Liver (tissue), 9 donors: ENCODE results near the gene MED25. TPM values are rescaled to one million over a fixed set of nuclear protein-coding genes. Genes with fewer than 3 reads are reported as not detected.

Experiments
- DNase-seq: peaks from one replicate; pipeline ENCODE4 v3.0.0-alpha.2; 2017; ENCODE audit warnings: low spot score
- H3K27ac ChIP-seq, 2 donors: one replicate each; pipeline ENCODE4 v1.7.0; 2013; ENCODE audit warnings: inconsistent platforms in 2 of 2, low read length in 2 of 2, control low read depth in 1 of 2, low read depth in 1 of 2, mild to moderate bottlenecking in 1 of 2
- H3K27me3 ChIP-seq, 4 donors: one replicate each; pipeline versions ENCODE4 v1.6.1 to v1.7.0; 2013; ENCODE audit warnings: low read length in 3 of 4, inconsistent platforms in 1 of 4, mild to moderate bottlenecking in 1 of 4, moderate library complexity in 1 of 4; ENCODE audit not compliant: control insufficient read depth in 4 of 4, insufficient read depth in 4 of 4
- H3K36me3 ChIP-seq, 4 donors: one replicate each; pipeline versions ENCODE4 v1.6.1 to v1.7.0; 2013; ENCODE audit warnings: low read length in 3 of 4, mild to moderate bottlenecking in 3 of 4, low read depth in 1 of 4, moderate library complexity in 1 of 4; ENCODE audit not compliant: control insufficient read depth in 4 of 4, insufficient read depth in 3 of 4
- H3K4me1 ChIP-seq, 4 donors: one replicate each; pipeline versions ENCODE4 v1.6.1 to v1.7.0; 2013; ENCODE audit warnings: low read length in 3 of 4, mild to moderate bottlenecking in 3 of 4, moderate library complexity in 1 of 4; ENCODE audit not compliant: control insufficient read depth in 4 of 4, insufficient read depth in 4 of 4
- H3K4me3 ChIP-seq, 3 donors: one replicate each; pipeline versions ENCODE4 v1.6.1 to v1.7.0; 2013; ENCODE audit warnings: low read length in 3 of 3, control low read depth in 1 of 3, low read depth in 1 of 3, mild to moderate bottlenecking in 1 of 3
- H3K9ac ChIP-seq, 2 donors: one replicate each; pipeline ENCODE4 v1.7.0; 2013; ENCODE audit warnings: low read length in 2 of 2, mild to moderate bottlenecking in 2 of 2, moderate library complexity in 2 of 2, control low read depth in 1 of 2, low read depth in 1 of 2
- H3K9me3 ChIP-seq, 4 donors: one replicate each; pipeline versions ENCODE4 v1.6.1 to v1.7.0; 2013; ENCODE audit warnings: low read length in 3 of 4; ENCODE audit not compliant: control insufficient read depth in 4 of 4
- EGR1 ChIP-seq, 2 donors: IDR thresholded peaks; 2 replicates each; pipeline ENCODE4 v1.6.1; 2016 to 2018; ENCODE audit warnings: antibody characterized with exemption in 2 of 2, low read depth in 2 of 2
- FOXA1 ChIP-seq: IDR thresholded peaks from 2 replicates; pipeline ENCODE4 v1.6.1; 2016; ENCODE audit warnings: antibody characterized with exemption
- FOXA2 ChIP-seq: IDR thresholded peaks from 2 replicates; pipeline ENCODE4 v1.6.1; 2016; ENCODE audit warnings: antibody characterized with exemption
- GABPA ChIP-seq, 2 donors: IDR thresholded peaks in 1 of 2; conservative IDR thresholded peaks in 1 of 2; 2 replicates each; pipeline ENCODE4 v1.6.1; 2016; ENCODE audit warnings: antibody characterized with exemption in 2 of 2, mild to moderate bottlenecking in 1 of 2, moderate library complexity in 1 of 2
- HNF4A ChIP-seq, 2 donors: conservative IDR thresholded peaks; 2 replicates each; pipeline ENCODE4 v1.6.1; 2016; ENCODE audit warnings: antibody characterized with exemption in 2 of 2, mild to moderate bottlenecking in 2 of 2
- HNF4G ChIP-seq: IDR thresholded peaks from 2 replicates; pipeline ENCODE4 v1.6.1; 2016; ENCODE audit warnings: antibody characterized with exemption
- JUND ChIP-seq, 2 donors: IDR thresholded peaks; 2 replicates each; pipeline ENCODE4 v1.6.1; 2016; ENCODE audit warnings: antibody characterized with exemption in 2 of 2
- MAX ChIP-seq: IDR thresholded peaks from 2 replicates; pipeline ENCODE4 v1.6.1; 2016; ENCODE audit warnings: antibody characterized with exemption
- NR2F2 ChIP-seq: IDR thresholded peaks from 2 replicates; pipeline ENCODE4 v1.6.1; 2016; ENCODE audit warnings: antibody characterized with exemption
- RAD21 ChIP-seq, 2 donors: IDR thresholded peaks; 2 replicates each; pipeline ENCODE4 v1.6.1; 2016; ENCODE audit warnings: antibody characterized with exemption in 2 of 2, mild to moderate bottlenecking in 2 of 2
- RXRA ChIP-seq, 2 donors: IDR thresholded peaks; 2 replicates each; pipeline ENCODE4 v1.6.1; 2017 to 2018; ENCODE audit warnings: antibody characterized with exemption in 2 of 2, mild to moderate bottlenecking in 1 of 2
- SP1 ChIP-seq: IDR thresholded peaks from 2 replicates; pipeline ENCODE4 v1.6.1; 2018; ENCODE audit warnings: antibody characterized with exemption, mild to moderate bottlenecking
- TAF1 ChIP-seq: conservative IDR thresholded peaks from 2 replicates; pipeline ENCODE4 v1.6.1; 2016; ENCODE audit warnings: antibody characterized with exemption, mild to moderate bottlenecking
- YY1 ChIP-seq: IDR thresholded peaks from 2 replicates; pipeline ENCODE4 v1.6.1; 2016; ENCODE audit warnings: antibody characterized with exemption, mild to moderate bottlenecking
- WGBS: extraction: QIAGEN DNeasy Blood & Tissue Kit; methylation state at CpG from one replicate; pipeline ENCODE4 v1.1.7; 2013; 5-methylcytosine and 5-hydroxymethylcytosine counted together
- polyA plus RNA-seq, 2 donors: library from polyadenylated mRNA; stranded (reverse) in 1 of 2; unstranded in 1 of 2; fragments of 200-250 nt in 1 of 2; fragments of >200 nt in 1 of 2; fragmentation: Nextera tagmentation in 1 of 2; extraction: Ambion mirVana in 1 of 2; gene quantifications; one replicate each; pipeline versions ENCODE4 v1.2.1 to v1.2.3, GENCODE V29; 2013 to 2015
- total RNA-seq, 2 donors: library from RNA; depleted of rRNA; stranded (reverse); fragments of >200 nt; gene quantifications; one replicate each; pipeline ENCODE4 v1.2.3, GENCODE V29; 2014
- TF ChIP-seq, protein P1 (sequence below): fragments of 150-350 bp; IDR thresholded peaks from 2 replicates; pipeline ENCODE4 v1.5.1; 2017; ENCODE audit warnings: improper control_type of control experiment, low read depth, low read length; ENCODE audit not compliant: missing input control
- TF ChIP-seq, protein P2 (sequence below): IDR thresholded peaks from 2 replicates; pipeline ENCODE4 v1.6.1; 2016; ENCODE audit warnings: antibody characterized with exemption
- TF ChIP-seq, protein P3 (sequence below): IDR thresholded peaks from 2 replicates; pipeline ENCODE4 v1.6.1; 2016; ENCODE audit warnings: antibody characterized with exemption
- TF ChIP-seq, protein P4 (sequence below): IDR thresholded peaks from 2 replicates; pipeline ENCODE4 v1.6.1; 2016; ENCODE audit warnings: antibody characterized with exemption, mild to moderate bottlenecking
- donor health status: healthy.
- donor health status: healthy.
- donor health status: healthy.
- donor health status: healthy.
- donor health status: healthy.

Gene MED25
- total and polyA plus RNA-seq, 4 donors = 4.7 to 24.1 (median 9.6) TPM

DNA sequence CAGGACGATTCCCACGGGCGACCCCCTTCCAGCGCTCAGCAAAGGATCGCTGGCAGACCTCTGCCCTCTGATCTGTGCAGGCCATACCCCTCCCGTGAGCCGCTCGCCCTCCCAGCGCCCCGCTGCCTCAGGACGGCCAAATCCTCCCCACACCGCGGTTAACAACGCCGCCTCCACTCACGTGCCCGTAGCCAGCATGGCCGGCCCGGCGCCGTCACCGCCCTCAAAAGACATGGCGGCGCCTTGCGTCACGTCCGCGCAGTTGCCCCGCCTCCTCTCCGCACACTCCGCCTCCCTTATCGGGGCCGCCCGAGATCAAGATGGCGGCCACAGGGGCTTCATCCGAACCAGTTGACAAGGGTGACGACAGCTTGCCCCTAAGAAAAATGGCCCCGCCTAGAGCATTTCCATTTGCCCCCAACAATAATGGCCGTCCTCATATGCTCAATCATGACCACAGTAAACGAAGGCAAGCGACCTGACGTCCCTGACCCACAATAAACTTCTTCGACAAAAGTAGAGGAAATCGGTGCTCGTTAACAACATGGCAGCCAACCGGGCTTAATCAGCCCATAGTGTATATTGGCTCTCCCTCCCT lies 58.4 kb downstream of the MED25 start:
- peaks cover 2 to 37% (median 23%) of the 10 kb centered on the region in 4 donors for H3K4me1 ChIP-seq
- peak overlapping the region; percentile 88 to 93 (median 89) for H3K4me3 ChIP-seq
- H3K27ac ChIP-seq = peak overlapping the region; percentile 92 to 97
- WGBS = under 1% methylated on average over 46 of the region's 46 CpGs
- H3K9me3 ChIP-seq = no peaks in the 10 kb centered on the region
- H3K27me3 ChIP-seq = no peaks in the 10 kb centered on the region
- H3K36me3 ChIP-seq = peaks cover 9 to 19% (median 15%) of the 10 kb centered on the region in 4 donors
- TF ChIP-seq NR2F2 (no peak), HNF4A (conservative IDR thresholded peaks at IDR 0.05) (no peak), FOXA1 (no peak), FOXA2 (no peak), GABPA (IDR thresholded peaks at IDR 0.05 in 1 of 2, conservative IDR thresholded peaks at IDR 0.05 in 1 of 2) (peak; percentile 43 to 81), MAX (peak; percentile 37), SP1 (peak; percentile 41), JUND (IDR thresholded peaks at IDR 0.05) (peak in 1 of 2 donors; percentile 60), RAD21 (IDR thresholded peaks at IDR 0.05) (no peak), TAF1 (no peak), HNF4G (no peak), RXRA (IDR thresholded peaks at IDR 0.05) (no peak), YY1 (peak; percentile 99), EGR1 (IDR thresholded peaks at IDR 0.05; ENCODE audit: low read depth in 2 of 2) (no peak)
- TF ChIP-seq, protein P1, sequence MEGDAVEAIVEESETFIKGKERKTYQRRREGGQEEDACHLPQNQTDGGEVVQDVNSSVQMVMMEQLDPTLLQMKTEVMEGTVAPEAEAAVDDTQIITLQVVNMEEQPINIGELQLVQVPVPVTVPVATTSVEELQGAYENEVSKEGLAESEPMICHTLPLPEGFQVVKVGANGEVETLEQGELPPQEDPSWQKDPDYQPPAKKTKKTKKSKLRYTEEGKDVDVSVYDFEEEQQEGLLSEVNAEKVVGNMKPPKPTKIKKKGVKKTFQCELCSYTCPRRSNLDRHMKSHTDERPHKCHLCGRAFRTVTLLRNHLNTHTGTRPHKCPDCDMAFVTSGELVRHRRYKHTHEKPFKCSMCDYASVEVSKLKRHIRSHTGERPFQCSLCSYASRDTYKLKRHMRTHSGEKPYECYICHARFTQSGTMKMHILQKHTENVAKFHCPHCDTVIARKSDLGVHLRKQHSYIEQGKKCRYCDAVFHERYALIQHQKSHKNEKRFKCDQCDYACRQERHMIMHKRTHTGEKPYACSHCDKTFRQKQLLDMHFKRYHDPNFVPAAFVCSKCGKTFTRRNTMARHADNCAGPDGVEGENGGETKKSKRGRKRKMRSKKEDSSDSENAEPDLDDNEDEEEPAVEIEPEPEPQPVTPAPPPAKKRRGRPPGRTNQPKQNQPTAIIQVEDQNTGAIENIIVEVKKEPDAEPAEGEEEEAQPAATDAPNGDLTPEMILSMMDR = no peak
- TF ChIP-seq, protein P2, sequence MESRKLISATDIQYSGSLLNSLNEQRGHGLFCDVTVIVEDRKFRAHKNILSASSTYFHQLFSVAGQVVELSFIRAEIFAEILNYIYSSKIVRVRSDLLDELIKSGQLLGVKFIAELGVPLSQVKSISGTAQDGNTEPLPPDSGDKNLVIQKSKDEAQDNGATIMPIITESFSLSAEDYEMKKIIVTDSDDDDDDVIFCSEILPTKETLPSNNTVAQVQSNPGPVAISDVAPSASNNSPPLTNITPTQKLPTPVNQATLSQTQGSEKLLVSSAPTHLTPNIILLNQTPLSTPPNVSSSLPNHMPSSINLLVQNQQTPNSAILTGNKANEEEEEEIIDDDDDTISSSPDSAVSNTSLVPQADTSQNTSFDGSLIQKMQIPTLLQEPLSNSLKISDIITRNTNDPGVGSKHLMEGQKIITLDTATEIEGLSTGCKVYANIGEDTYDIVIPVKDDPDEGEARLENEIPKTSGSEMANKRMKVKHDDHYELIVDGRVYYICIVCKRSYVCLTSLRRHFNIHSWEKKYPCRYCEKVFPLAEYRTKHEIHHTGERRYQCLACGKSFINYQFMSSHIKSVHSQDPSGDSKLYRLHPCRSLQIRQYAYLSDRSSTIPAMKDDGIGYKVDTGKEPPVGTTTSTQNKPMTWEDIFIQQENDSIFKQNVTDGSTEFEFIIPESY = peak; percentile 82
- TF ChIP-seq, protein P3, sequence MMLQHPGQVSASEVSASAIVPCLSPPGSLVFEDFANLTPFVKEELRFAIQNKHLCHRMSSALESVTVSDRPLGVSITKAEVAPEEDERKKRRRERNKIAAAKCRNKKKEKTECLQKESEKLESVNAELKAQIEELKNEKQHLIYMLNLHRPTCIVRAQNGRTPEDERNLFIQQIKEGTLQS = no peak
- TF ChIP-seq, protein P4, sequence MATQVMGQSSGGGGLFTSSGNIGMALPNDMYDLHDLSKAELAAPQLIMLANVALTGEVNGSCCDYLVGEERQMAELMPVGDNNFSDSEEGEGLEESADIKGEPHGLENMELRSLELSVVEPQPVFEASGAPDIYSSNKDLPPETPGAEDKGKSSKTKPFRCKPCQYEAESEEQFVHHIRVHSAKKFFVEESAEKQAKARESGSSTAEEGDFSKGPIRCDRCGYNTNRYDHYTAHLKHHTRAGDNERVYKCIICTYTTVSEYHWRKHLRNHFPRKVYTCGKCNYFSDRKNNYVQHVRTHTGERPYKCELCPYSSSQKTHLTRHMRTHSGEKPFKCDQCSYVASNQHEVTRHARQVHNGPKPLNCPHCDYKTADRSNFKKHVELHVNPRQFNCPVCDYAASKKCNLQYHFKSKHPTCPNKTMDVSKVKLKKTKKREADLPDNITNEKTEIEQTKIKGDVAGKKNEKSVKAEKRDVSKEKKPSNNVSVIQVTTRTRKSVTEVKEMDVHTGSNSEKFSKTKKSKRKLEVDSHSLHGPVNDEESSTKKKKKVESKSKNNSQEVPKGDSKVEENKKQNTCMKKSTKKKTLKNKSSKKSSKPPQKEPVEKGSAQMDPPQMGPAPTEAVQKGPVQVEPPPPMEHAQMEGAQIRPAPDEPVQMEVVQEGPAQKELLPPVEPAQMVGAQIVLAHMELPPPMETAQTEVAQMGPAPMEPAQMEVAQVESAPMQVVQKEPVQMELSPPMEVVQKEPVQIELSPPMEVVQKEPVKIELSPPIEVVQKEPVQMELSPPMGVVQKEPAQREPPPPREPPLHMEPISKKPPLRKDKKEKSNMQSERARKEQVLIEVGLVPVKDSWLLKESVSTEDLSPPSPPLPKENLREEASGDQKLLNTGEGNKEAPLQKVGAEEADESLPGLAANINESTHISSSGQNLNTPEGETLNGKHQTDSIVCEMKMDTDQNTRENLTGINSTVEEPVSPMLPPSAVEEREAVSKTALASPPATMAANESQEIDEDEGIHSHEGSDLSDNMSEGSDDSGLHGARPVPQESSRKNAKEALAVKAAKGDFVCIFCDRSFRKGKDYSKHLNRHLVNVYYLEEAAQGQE = no peak
- peak; percentile 97 for DNase-seq
- peak overlapping the region; percentile 93 to 100 for H3K9ac ChIP-seq
